ENCODE results near the gene ANKRD34A. TPM values are rescaled to one million over a fixed set of nuclear protein-coding genes. Genes with fewer than 3 reads are reported as not detected.
A peak's percentile ranks its signal among the peaks of the same experiment; 100 is the strongest.

ANKRD34A gene
- total RNA-seq, 1 donor from 2014 or later = 0.59 TPM

- Mint-ChIP-seq H3K9me3 (ENCODE audit: unreplicated experiment) (peaks cover 3% of the 10 kb centered on the region), H3K27me3 (ENCODE audit: unreplicated experiment) (peaks cover 2% of the 10 kb centered on the region), H3K36me3 (ENCODE audit: unreplicated experiment) (no peaks in the 10 kb centered on the region), H3K27ac (ENCODE audit: unreplicated experiment) (peak overlapping the region; percentile 84), H3K4me1 (ENCODE audit: low read depth, unreplicated experiment) (peaks cover 7% of the 10 kb centered on the region), H3K4me3 (ENCODE audit: unreplicated experiment) (peak overlapping the region; percentile 94)
- no peak for TF ChIP-seq CTCF (IDR thresholded peaks at IDR 0.05; ENCODE audit: partially characterized antibody, unreplicated experiment)
- peak; percentile 46 for DNase-seq
Observed at GRCh38 chr1:145918992-145919939, 45.1 kb downstream of the ANKRD34A start.

GRCh38 chr1:145918144-145918991, 46.0 kb downstream of the ANKRD34A start, which contains the start of gene PEX11B:
TSS of gene PEX11B (minus strand) at chr1:145918717. CDS start at chr1:145918688, 29 bp downstream.
- peaks cover 3% of the 10 kb centered on the region for H3K9me3 Mint-ChIP-seq (ENCODE audit: unreplicated experiment)
- TF ChIP-seq CTCF (IDR thresholded peaks at IDR 0.05; ENCODE audit: partially characterized antibody, unreplicated experiment) = no peak
- H3K36me3 Mint-ChIP-seq (ENCODE audit: unreplicated experiment) = no peaks in the 10 kb centered on the region
- peak within 1 kb of the TSS; percentile 94 for H3K4me3 Mint-ChIP-seq (ENCODE audit: unreplicated experiment)
- peak within 1 kb of the TSS; percentile 84 for H3K27ac Mint-ChIP-seq (ENCODE audit: unreplicated experiment)
- peak; percentile 87 for DNase-seq
- H3K27me3 Mint-ChIP-seq (ENCODE audit: unreplicated experiment) = peaks cover 2% of the 10 kb centered on the region
- peaks cover 7% of the 10 kb centered on the region for H3K4me1 Mint-ChIP-seq (ENCODE audit: low read depth, unreplicated experiment)

GRCh38 chr1:145917595-145917994, 46.8 kb downstream of the ANKRD34A start:
- no peak for TF ChIP-seq CTCF (IDR thresholded peaks at IDR 0.05; ENCODE audit: partially characterized antibody, unreplicated experiment)
- Mint-ChIP-seq H3K27ac (ENCODE audit: unreplicated experiment) (peak overlapping the region; percentile 44), H3K4me3 (ENCODE audit: unreplicated experiment) (peak overlapping the region; percentile 94), H3K9me3 (ENCODE audit: unreplicated experiment) (peaks cover 3% of the 10 kb centered on the region), H3K36me3 (ENCODE audit: unreplicated experiment) (no peaks in the 10 kb centered on the region), H3K27me3 (ENCODE audit: unreplicated experiment) (peaks cover 2% of the 10 kb centered on the region), H3K4me1 (ENCODE audit: low read depth, unreplicated experiment) (peaks cover 7% of the 10 kb centered on the region)
- DNase-seq = no peak

GRCh38 chr1:145916745-145917144, 47.6 kb downstream of the ANKRD34A start:
- Mint-ChIP-seq H3K27me3 (ENCODE audit: unreplicated experiment) (peaks cover 2% of the 10 kb centered on the region), H3K27ac (ENCODE audit: unreplicated experiment) (no peak overlapping the region), H3K36me3 (ENCODE audit: unreplicated experiment) (no peaks in the 10 kb centered on the region), H3K4me1 (ENCODE audit: low read depth, unreplicated experiment) (peaks cover 7% of the 10 kb centered on the region), H3K4me3 (ENCODE audit: unreplicated experiment) (peak overlapping the region; percentile 53), H3K9me3 (ENCODE audit: unreplicated experiment) (peaks cover 3% of the 10 kb centered on the region)
- no peak for TF ChIP-seq CTCF (IDR thresholded peaks at IDR 0.05; ENCODE audit: partially characterized antibody, unreplicated experiment)
- DNase-seq = no peak

Measured in glutamatergic neuron (in vitro differentiated cells).